Panc1 (cell line): ENCODE results near the gene ROBO1. TPM values are rescaled to one million over a fixed set of nuclear protein-coding genes. Genes with fewer than 3 reads are reported as not detected.

ENCODE experiments used
- ATAC-seq: fragments of 200-7000 bp; cut with Tn5 transposase; 2 replicates; pipeline ENCODE4 v1.9.1; 2020; ENCODE audit warnings: mild to moderate bottlenecking, moderate library complexity
- BruUV-seq: library from RNA; stranded (reverse); fragments of 400-500 nt; replicated peaks from 2 replicates; lab custom pipeline; 2021; lab: Mats Ljungman, UMichigan
- CTCF ChIA-PET: fragments of 300-600 bp; sonication (Branson Sonifier 250); formaldehyde crosslinking; loops from one replicate; lab custom pipeline; 2022; ENCODE audit warnings: antibody characterized with exemption; lab: Charles Lee
- POLR2A ChIA-PET: fragments of 300-600 bp; sonication (Branson Sonifier 250); formaldehyde crosslinking; loops from one replicate; lab custom pipeline; 2022; ENCODE audit warnings: antibody characterized with exemption; lab: Charles Lee
- DNase-seq: peaks from one replicate; pipeline ENCODE4 v3.0.0-alpha.2; 2010; ENCODE audit warnings: low read depth, low spot score
- H3K27ac ChIP-seq: 2 replicates; pipeline ENCODE4 v1.5.1; 2011; ENCODE audit warnings: mild to moderate bottlenecking, low read length, inconsistent platforms
- H3K27me3 ChIP-seq: fragments of 200-500 bp; sonication (Bioruptor generic); 2 replicates; pipeline ENCODE4 v1.6.0; 2014; ENCODE audit warnings: low read length, inconsistent platforms; ENCODE audit not compliant: control insufficient read depth, insufficient read depth
- H3K36me3 ChIP-seq: fragments of 200-500 bp; sonication (Bioruptor generic); 2 replicates; pipeline ENCODE4 v1.5.1; 2014; ENCODE audit warnings: inconsistent platforms, mild to moderate bottlenecking, low read length, moderate library complexity; ENCODE audit not compliant: control insufficient read depth, insufficient read depth
- H3K4me1 ChIP-seq: 2 replicates; pipeline ENCODE4 v1.5.1; 2011; ENCODE audit warnings: inconsistent platforms, mild to moderate bottlenecking, low read length, moderate library complexity; ENCODE audit not compliant: control insufficient read depth, insufficient read depth
- H3K4me3 ChIP-seq, 2 experiments: 2 replicates each; pipeline ENCODE4 v1.5.1; 2011 to 2012; ENCODE audit warnings: low read depth in 2 of 2, low read length in 2 of 2, mild to moderate bottlenecking in 2 of 2, inconsistent platforms in 1 of 2, moderate library complexity in 1 of 2
- H3K9me3 ChIP-seq: fragments of 200-500 bp; sonication (Bioruptor generic); 2 replicates; pipeline ENCODE4 v1.5.1; 2014; ENCODE audit warnings: low read depth, mild to moderate bottlenecking, inconsistent platforms, low read length, moderate library complexity; ENCODE audit not compliant: control insufficient read depth, insufficient read depth
- CTCF ChIP-seq: fragments of 450-650 bp; IDR thresholded peaks from 2 replicates; pipeline ENCODE4 v1.5.1; 2017; ENCODE audit warnings: mild to moderate bottlenecking
- POLR2AphosphoS5 ChIP-seq: IDR thresholded peaks from 2 replicates; pipeline ENCODE4 v1.6.1; 2012; ENCODE audit warnings: mild to moderate bottlenecking, low read depth, low read length, moderate library complexity
- REST ChIP-seq, 2 experiments: IDR thresholded peaks; 2 replicates each; pipeline ENCODE4 v1.6.1; 2011 to 2012; ENCODE audit warnings: low read depth in 2 of 2, control low read depth in 1 of 2, low read length in 1 of 2, mild to moderate bottlenecking in 1 of 2, moderate library complexity in 1 of 2; ENCODE audit not compliant: insufficient read depth in 1 of 2
- SIN3A ChIP-seq: IDR thresholded peaks from 2 replicates; pipeline ENCODE4 v1.6.1; 2012; ENCODE audit warnings: low read depth, mild to moderate bottlenecking, low read length, moderate library complexity, borderline replicate concordance; ENCODE audit not compliant: insufficient read depth
- TCF7L2 ChIP-seq: IDR thresholded peaks from 2 replicates; pipeline ENCODE4 v1.6.1; 2011; ENCODE audit warnings: mild to moderate bottlenecking, low read depth, low read length, inconsistent platforms
- in situ Hi-C: cut with HindIII; loops from 2 replicates; pipeline ENCODE4 v1.10.0; 2016; ENCODE audit warnings: low sequenced_read_pairs, low pct_unique_long_range_greater_than_20kb
- intact Hi-C: fragments of 100-400 bp; cut with micrococcal nuclease; formaldehyde crosslinking; loops from one replicate; pipeline ENCODE4 v1.10.0; 2022; ENCODE audit not compliant: unreplicated experiment
- total RNA-seq: library from RNA; stranded (reverse); gene quantifications from one replicate; pipeline ENCODE4 v1.2.1, GENCODE V29; 2021; ENCODE audit not compliant: unreplicated experiment

ROBO1 gene
- total RNA-seq, 1 experiment from 2014 or later: 61.6 TPM

- no peaks in the 10 kb centered on the region for H3K36me3 ChIP-seq
- ATAC-seq (no peak), DNase-seq (no peak)
- in situ Hi-C loops: no loop called here
- TF ChIP-seq REST (IDR thresholded peaks at IDR 0.05; ENCODE audit: insufficient read depth in 1 of 2, low read depth in 2 of 2, low read length in 1 of 2) (no peak), CTCF (no peak), POLR2AphosphoS5 (no peak)
- no peaks in the 10 kb centered on the region for H3K27me3 ChIP-seq
- no TSS peak for BruUV-seq
- no peak overlapping the region for H3K4me3 ChIP-seq
- H3K4me1 ChIP-seq: no peaks in the 10 kb centered on the region
- no peak overlapping the region for H3K27ac ChIP-seq
- POLR2A ChIA-PET: no interaction called here
- CTCF ChIA-PET: no interaction called here
- no peaks in the 10 kb centered on the region for H3K9me3 ChIP-seq
- intact Hi-C loops: no loop called here
Measured at GRCh38 chr3:79257791-79258190, 510.0 kb downstream of the ROBO1 start.

GRCh38 chr3:79255702-79256101 is 512.1 kb downstream of the ROBO1 start:
- Histone ChIP-seq H3K9me3 (no peaks in the 10 kb centered on the region), H3K4me3 (no peak overlapping the region), H3K4me1 (no peaks in the 10 kb centered on the region), H3K27ac (no peak overlapping the region), H3K36me3 (no peaks in the 10 kb centered on the region), H3K27me3 (no peaks in the 10 kb centered on the region)
- intact Hi-C loops (no loop called here), in situ Hi-C loops (no loop called here)
- POLR2A ChIA-PET: no interaction called here
- no peak for ATAC-seq
- no TSS peak for BruUV-seq
- no peak for TF ChIP-seq TCF7L2
- TF ChIP-seq CTCF: no peak
- no peak for TF ChIP-seq POLR2AphosphoS5
- no peak for TF ChIP-seq REST (IDR thresholded peaks at IDR 0.05; ENCODE audit: insufficient read depth in 1 of 2, low read depth in 2 of 2, low read length in 1 of 2)
- no peak for TF ChIP-seq SIN3A
- CTCF ChIA-PET: interaction anchor here (0.6 kb wide), 1 partner anchor 400 kb away, joined by 5 read pairs; no protein-coding TSS in a partner anchor
- no peak for DNase-seq
